ENCODE results near the gene PSMB10. TPM values are rescaled to one million over a fixed set of nuclear protein-coding genes. Genes with fewer than 3 reads are reported as not detected.

PSMB10 gene
- total and polyA plus RNA-seq, 2 of the 8 experiments (the other 6 are each of a cell fraction or from before 2014, with no cell fraction given): 32.1 to 61.9 TPM

- Histone ChIP-seq H3K56ac (replicated peaks; ENCODE audit: insufficient read length, low read depth, low read length) (peak overlapping the region; percentile 23), H3K79me2 (ENCODE audit: control insufficient read depth in 1 of 2, insufficient read depth in 2 of 2, low read length in 2 of 2) (no peaks in the 10 kb centered on the region), H2BK15ac (ENCODE audit: low read length) (0 out of 2 replicates have a peak overlapping the region, but pooled peaks have one; percentile 16), H3K23ac (ENCODE audit: insufficient read length) (no peak overlapping the region), H3K4me3 (ENCODE audit: extremely low read depth in 1 of 4, insufficient read depth in 2 of 4, low read depth in 3 of 4, low read length in 4 of 4) (no peak overlapping the region), H3K23me2 (ENCODE audit: low read depth, low read length) (no peaks in the 10 kb centered on the region), H2AK5ac (ENCODE audit: low read depth, low read length) (no peak overlapping the region), H3K79me1 (ENCODE audit: low read depth, low read length) (no peaks in the 10 kb centered on the region), H3K27ac (ENCODE audit: low read depth, low read length) (no peak overlapping the region; the same call in 1 of the 2 replicates), H2BK12ac (ENCODE audit: low read depth, low read length) (0 out of 2 replicates have a peak overlapping the region, but pooled peaks have one; percentile 27), H2BK120ac (replicated peaks; ENCODE audit: low read depth, low read length) (no peak overlapping the region), H3K4ac (replicated peaks; ENCODE audit: insufficient read length, low read depth, low read length) (no peak overlapping the region), H3K27me3 (replicated peaks in 1 of 4; ENCODE audit: control insufficient read depth in 3 of 4, extremely low read depth in 1 of 4, insufficient read depth in 3 of 4, low read length in 3 of 4) (no peaks in the 10 kb centered on the region), H4K91ac (replicated peaks; ENCODE audit: insufficient read length, low read length) (no peak overlapping the region), H3K36me3 (ENCODE audit: control insufficient read depth in 2 of 4, insufficient read depth in 4 of 4, low read length in 3 of 4) (no peaks in the 10 kb centered on the region; a peak in 2 of 8 replicates), H4K5ac (ENCODE audit: insufficient read length, low read depth, low read length) (no peak overlapping the region), H4K20me1 (replicated peaks in 1 of 2; ENCODE audit: control insufficient read depth in 1 of 2, insufficient read depth in 2 of 2, low read length in 2 of 2) (peaks cover 12 to 25% of the 10 kb centered on the region in 2 experiments), H3K9me3 (ENCODE audit: insufficient read depth in 2 of 2, low read depth in 1 of 2, low read length in 1 of 2) (no peaks in the 10 kb centered on the region), H4K8ac (ENCODE audit: extremely low read depth, insufficient read depth, low read length) (no peak overlapping the region), H3K18ac (ENCODE audit: extremely low read depth, low read length) (no peak overlapping the region), H2AFZ (ENCODE audit: low read length) (no peak overlapping the region), H3K9ac (replicated peaks in 1 of 4; ENCODE audit: extremely low read depth in 1 of 4, low read depth in 3 of 4, low read length in 3 of 4) (no peak overlapping the region), H3K4me1 (replicated peaks in 1 of 4; ENCODE audit: control insufficient read depth in 3 of 4, insufficient read depth in 4 of 4, low read length in 3 of 4) (peaks cover 0 to 8% (median 4%) of the 10 kb centered on the region in 4 experiments; a peak in 5 of 7 replicates), H3K14ac (ENCODE audit: insufficient read length) (no peak overlapping the region), H2BK20ac (ENCODE audit: low read length) (no peak overlapping the region), H3K4me2 (ENCODE audit: insufficient read depth in 1 of 2, low read depth in 2 of 2, low read length in 2 of 2) (no peak overlapping the region), H2BK5ac (ENCODE audit: low read depth, low read length) (peak overlapping the region; percentile 72)
- FAIRE-seq: no peak
- no peak for DNase-seq (ENCODE audit: low read depth in 1 of 2, low spot score in 2 of 2)
- ChIA-PET POLR2A (ENCODE audit: partially characterized antibody) (interaction anchor here (0.6 to 7.5 kb wide), 6 partner anchors 9 to 167 kb away, joined by 3 to 43 read pairs (median 4); partner anchors contain the start of genes NRN1L and PSMB10), CTCF (ENCODE audit: partially characterized antibody) (interaction anchor here (0.6 to 27.1 kb wide), 22 partner anchors 7 to 406 kb away, joined by 3 to 623 read pairs (median 3); partner anchors contain the start of genes CTRL, EDC4, LCAT and NRN1L)
- TF ChIP-seq SRF (IDR thresholded peaks at IDR 0.05; ENCODE audit: low read depth, low read length) (no peak), MAFK (IDR thresholded peaks at IDR 0.05; ENCODE audit: low read depth, low read length) (no peak), RAD21 (IDR thresholded peaks at IDR 0.05 in 1 of 2, conservative IDR thresholded peaks at IDR 0.05 in 1 of 2; ENCODE audit: low read depth in 2 of 2, low read length in 2 of 2) (peak in 1 of 2 experiments; percentile 14; a peak in 1 of 4 replicates), SP1 (IDR thresholded peaks at IDR 0.05; ENCODE audit: low read depth, low read length) (no peak), CTCF (IDR thresholded peaks at IDR 0.05; ENCODE audit: control extremely low read depth in 1 of 3, insufficient read depth in 1 of 3, low read depth in 1 of 3, low read length in 3 of 3) (peak in 2 of 3 experiments; percentile 17 to 34; a peak in 2 of 4 replicates), SAP30 (IDR thresholded peaks at IDR 0.05; ENCODE audit: insufficient read depth, insufficient replicate concordance, low read length) (no peak)
- WGBS, 2 experiments (ENCODE audit: extremely low coverage in 1 of 2, insufficient coverage in 1 of 2, insufficient read length in 1 of 2, insufficient replicate concordance in 2 of 2, low coverage in 1 of 2, low lambda C conversion rate in 2 of 2, missing lambda C conversion rate in 1 of 2): 81% methylated on average over 13 of the region's 13 CpGs; no CpG with 5 or more reads in 1 of the 2 experiments
These were observed 10.4 kb downstream of the PSMB10 start for GRCh38 chr16:67926181-67926750.

Measured in H1 (cell line).